Hepatocyte (in vitro differentiated cells): ENCODE data around the gene TSTD2.

Experiments
- CTCF ChIP-seq: fragments of 200-600 bp; sonication (generic); IDR thresholded peaks from 2 replicates; pipeline ENCODE4 v1.5.1; 2016; ENCODE audit warnings: antibody characterized with exemption, mild to moderate bottlenecking; ENCODE audit not compliant: poor library complexity
- EZH2phosphoT487 ChIP-seq: fragments of 200-600 bp; sonication (generic); IDR thresholded peaks from one replicate; pipeline ENCODE4 v1.6.1; 2018; ENCODE audit warnings: antibody characterized with exemption, mild to moderate bottlenecking, low read depth, moderate library complexity; ENCODE audit not compliant: unreplicated experiment, severe bottlenecking

- TF ChIP-seq CTCF, result no peak
- TF ChIP-seq EZH2phosphoT487, result no peak
Measured at GRCh38 chr9:97557606-97558095, 75.5 kb downstream of the TSTD2 start.
